Smooth muscle cell of the brain vasculature (primary cell): ENCODE measurements around the gene TBX1.

ENCODE experiments used
- DNase-seq: peaks from one replicate; pipeline ENCODE4 v3.0.0-alpha.2; 2012; ENCODE audit warnings: low read depth, low spot score

Gene TBX1

DNA sequence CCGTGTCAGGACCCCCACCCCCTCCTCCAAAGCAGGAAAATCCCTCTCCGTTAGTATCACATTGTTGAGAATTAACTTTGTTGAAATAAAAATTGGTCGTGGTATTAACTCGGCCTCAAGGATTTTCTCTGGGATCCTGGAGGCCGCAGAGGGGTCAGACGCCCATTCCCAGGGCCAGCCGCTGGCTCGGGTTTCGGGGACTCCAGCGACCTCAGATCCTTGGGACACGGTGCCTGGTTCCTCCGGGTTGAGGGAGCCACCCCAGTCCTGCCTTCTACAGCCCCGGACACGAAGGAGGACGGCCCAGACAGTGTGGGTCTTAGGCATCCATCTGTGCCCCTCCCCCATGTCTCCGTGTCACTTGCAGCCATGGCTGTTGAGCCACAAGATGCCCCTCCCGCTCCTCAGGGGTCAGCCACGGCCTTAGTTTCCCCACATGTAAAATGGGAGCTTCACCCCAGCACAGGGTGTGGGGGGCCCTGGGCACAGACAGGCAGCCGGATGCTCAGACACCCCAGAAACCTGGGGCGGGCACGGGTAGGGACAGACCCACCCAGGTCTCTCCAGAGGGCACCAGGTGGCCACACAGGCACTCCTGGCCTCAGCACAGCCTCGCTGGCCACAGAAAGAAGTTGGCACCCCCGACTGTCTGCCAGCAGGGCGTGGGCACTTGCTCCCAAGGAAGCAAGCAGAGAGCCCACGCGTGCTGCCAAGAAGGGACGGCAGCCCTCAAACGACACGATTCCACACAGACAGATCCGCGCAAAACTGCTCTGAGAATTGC, 21.7 kb upstream of the TBX1 start:
- no peak for DNase-seq

DNA sequence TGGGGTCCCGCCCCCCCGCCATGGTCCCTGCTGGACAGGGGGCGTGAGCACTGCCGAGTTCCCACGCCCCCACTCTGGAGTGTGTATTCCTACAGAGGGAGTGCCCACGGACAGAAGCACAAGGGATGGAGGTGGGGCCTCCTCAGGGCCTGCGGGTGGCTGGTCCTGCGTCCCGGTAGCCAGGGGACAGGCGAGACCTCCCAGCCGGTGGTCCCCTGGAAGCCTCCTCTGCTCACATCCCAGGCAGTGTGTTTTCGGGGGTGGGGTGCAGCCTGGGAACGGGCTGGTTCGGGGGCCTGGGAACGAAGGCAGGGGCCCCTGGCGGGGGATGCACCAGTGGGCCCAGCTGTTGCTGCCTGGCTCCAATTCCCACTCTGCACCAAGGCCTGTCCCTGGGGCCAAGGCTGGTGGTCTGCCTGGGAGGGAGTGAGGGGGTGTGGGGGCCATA, 21.1 kb upstream of the TBX1 start:
- DNase-seq = no peak

DNA sequence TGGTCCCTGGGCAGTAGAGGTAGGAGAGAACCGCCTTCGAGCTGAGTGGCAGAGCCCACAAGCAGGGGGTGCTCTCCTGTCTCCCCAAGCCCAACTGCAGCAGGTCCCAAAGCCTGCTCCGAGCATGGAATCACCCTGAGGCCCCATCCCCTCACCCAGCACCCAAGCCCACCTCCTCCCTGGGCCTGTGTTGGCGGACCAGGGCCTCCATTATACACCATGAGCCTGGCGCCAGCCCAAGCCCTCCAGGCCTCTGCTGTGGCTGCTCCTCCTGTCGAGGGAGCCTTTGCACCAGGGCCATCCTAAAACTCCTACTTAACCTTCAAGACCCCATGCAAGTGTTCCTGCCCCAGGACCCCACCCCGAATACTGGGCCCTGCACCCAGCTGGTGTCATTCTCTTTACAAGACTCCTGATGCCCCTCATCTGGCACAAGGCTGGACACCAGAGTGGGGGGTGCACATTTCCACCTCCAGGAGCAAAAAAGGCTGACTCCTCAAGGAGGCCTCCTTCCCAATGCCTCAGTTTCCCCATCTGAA, 20.6 kb upstream of the TBX1 start:
- no peak for DNase-seq

DNA sequence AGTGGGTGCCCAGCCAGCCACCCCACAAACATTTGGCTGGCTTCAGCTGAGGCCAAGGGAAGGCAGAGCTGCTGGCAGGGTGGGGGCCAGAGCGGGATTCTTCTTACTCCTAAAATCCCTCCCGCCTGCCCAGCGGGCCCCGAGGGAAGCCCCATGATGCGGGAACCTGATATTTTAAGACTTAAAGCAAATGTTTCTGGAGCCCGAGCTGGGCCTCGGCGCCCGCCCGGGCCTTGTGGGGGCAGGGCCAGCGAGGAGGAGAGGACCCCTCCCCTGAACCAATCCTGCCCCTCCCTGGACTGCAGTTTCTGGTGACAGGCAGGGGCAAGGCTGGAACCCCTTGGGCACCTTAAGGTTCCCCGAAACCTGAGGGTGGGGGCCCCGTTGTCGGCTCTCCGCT, 20.0 kb upstream of the TBX1 start:
- no peak for DNase-seq

DNA sequence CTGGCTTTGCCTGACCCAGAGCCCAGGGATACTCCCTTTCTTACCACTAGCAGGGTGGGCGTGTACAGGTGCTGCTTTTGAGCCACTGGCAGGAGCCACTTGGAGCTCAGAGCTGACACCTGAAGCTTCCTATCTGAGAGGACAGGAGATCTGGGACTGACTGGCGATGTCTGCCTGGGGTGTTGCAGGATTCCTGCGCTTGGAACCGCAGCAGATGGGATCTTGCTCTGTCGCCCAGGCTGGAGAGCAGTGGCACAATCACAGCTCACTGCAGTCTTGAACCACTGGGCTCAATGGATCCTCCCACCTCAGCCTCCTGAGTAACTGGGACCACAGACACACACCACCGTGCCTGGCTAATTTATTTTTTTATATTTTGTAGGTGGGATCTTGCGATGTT, 19.5 kb upstream of the TBX1 start:
- no peak for DNase-seq

DNA sequence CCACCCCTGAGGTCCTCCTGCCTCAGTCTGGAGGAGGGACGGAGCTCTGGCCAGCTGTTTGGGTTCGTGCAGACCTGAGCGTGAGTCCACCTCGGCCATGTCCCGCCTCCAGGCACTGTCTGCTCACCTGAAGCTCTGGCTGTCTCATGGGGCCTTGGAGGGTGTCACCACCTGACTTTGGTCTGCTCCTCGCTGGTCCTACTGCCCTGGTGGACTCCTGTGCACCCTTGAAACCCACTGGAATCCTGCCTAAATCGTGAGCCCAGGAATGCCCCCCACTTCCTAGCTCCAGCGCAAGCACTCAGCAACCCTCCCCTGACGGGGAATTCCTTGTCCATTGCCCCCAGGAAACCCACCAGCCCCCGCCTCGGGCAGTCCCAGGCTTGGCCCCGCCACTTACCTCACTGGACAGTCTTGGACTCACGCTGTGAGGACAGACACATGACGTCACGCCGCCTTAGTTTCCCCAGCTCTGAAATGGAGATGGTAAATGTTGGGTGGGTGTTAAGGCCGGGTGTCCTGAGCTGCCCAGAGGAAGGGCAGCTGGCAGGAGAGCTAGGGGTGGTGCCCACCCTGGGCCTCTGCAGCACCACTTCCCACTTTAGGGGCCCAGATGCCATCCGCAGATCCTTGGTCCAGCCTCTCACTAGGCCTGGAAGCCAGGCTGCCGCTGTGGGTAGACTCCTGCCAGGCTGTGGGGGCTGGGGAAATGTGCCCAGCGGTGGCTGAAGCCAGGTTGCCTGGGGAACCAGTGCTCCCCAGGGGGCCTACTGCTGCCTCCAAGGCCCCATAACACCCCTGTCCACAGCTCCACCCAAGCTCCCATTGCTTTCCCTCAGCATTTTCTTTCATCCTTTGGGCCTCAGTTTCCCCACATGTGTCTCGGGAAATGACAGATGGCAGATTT, 18.2 kb upstream of the TBX1 start:
- DNase-seq = no peak

DNA sequence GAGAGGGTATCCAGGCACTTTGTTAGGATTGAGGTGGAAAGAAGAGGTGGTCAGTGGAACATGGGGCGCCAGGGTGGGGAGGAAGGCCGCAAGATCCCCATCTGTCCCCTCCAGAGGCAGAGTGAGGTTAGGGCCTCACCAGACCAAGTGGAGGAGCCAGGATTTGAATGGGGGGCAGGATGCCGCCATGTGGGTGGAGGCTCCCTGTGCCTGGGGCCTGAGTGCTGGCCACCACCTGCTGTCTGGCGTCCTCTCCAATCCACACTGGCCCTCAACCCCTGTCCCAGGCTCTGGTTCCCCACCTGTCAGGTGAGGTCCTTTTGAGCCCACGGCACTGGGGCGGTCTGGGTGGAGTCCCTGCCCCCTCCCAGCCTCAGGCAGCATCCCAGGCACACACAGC, 17.5 kb upstream of the TBX1 start:
- DNase-seq = no peak

DNA sequence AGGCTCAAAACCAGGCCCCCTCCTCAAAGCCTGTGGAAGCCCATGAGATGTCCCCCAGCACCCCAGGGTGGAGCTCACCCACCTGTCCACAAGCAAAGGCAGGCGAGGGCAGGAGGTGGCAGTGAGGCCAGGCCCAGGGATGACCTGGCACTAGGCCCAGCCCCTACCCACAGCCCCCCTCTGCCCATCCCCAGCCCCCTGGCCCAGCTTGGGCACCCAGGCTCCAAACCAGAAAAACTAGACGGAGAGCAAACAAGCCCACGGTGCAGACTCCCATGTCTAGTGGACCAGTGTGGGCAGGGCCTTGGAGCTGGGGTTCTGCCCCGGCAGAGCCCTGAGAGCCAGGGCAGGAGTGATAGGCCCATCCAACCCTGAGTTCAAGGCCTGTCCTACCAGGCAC, 16.9 kb upstream of the TBX1 start:
- no peak for DNase-seq

DNA sequence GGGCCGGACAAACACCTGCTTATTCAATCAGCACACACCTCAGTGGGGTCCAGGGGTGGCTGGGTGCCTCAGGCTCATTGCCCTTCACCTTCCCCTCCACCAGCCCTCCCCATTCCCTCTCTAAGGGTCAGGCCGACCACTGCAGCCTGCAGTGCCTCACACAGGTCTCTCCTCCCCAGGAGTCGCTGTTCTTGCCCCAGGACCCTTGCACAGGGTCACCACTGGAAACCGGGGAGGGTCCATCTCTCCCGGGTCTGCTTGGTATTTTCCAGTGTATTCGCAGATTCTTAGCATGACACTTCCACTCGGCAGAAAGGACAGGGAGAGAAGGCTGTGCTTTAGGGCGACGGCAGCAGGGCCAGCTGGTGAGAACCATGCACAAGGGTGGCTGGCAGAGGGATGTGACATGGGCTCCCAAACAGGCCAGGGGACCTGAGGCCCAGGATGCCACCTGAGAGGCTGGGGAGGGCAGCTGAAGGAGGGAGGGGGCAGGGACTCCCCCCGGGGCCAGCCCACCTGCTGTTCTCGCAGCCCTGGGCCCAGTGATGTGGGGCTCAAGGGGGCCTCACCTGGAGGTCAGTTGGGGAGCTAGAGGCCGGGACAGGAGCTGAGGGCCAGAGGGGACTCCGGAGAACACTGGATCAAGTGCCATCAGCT, 16.1 kb upstream of the TBX1 start:
- DNase-seq = no peak

DNA sequence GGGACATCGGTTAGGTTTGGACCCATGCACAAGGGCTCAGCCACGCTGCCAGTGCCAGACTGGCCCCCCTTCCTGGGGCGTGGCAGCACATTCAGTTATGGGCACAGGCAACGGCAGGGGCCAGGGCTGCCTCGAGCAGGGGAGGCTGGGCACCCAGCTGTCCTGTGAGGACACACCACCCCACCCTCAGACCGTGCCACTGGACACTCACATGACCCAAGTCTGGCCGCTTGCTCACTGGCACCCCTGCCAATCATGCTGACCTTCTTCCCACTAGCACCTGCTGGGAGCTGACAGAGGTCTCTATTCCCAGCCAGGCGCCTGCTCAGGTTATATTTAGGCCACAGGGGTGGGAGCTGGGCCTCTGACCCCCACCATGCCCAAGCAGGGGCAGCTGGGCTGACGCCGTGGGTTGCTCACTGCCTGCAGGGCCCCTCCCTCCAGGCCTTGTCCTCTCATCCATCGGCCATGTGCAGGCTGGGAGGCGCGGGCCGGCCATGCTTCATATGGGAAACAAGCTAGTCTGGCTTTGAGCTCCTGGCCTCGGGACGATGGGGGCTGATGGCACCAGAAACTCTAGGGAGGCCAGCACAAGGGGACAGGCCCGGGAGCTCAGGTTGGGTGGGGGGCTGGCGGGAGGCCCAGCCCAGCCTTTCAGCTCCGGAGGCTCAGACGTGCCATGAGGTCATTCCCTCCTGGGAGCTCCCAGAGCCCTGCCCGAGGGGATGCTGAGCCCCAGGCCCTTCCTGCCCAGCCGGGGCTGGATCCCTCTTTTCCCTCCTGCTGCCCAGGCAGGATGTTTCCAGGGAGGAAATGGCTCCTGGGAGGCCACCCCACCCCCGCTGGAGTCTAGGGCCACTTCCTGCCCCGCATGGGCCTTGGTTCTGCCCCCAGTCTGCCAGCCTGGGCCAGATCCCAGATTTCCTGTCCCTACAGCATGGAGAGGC, 15.2 kb upstream of the TBX1 start:
- no peak for DNase-seq

DNA sequence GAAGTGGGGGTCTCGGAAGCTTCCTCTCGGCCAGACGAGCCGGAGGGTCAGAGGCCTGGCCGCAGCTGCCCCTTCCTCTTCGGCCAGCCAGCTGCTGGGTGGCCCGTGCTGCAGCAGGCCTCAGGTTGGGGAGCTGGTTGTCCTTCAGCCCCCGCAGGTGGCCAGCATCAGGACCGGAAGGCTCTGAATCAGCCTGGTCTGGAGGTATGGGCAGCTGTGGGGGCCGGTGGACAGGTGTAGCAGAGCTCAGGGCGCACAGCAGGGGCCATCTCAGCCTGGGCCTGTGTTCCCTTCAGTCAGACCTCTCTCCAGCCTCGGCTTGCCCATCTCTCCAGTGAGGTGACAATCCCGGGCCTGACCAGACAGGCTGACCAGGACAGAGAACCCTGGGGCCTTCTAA, 13.9 kb upstream of the TBX1 start:
- DNase-seq = no peak

DNA sequence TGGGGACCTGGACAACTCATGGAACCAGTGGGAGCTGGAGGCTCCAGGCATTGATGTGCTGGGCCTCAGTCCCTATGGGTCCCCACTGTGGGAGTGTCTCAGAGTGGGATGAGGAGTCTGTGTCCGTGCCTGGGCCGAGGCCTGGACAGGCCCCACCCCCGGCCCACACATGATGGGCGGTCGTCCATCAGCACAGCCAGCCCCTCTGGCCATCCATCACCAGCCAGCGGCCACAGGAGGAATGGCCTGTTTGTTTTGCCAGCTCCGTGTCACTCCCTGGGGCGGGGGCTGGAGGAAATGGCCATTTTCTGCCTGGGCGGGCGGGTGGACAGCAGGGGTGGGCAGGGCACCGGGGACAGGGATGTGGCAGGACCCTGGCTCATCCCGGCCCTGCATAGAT, 13.0 kb upstream of the TBX1 start:
- no peak for DNase-seq

DNA sequence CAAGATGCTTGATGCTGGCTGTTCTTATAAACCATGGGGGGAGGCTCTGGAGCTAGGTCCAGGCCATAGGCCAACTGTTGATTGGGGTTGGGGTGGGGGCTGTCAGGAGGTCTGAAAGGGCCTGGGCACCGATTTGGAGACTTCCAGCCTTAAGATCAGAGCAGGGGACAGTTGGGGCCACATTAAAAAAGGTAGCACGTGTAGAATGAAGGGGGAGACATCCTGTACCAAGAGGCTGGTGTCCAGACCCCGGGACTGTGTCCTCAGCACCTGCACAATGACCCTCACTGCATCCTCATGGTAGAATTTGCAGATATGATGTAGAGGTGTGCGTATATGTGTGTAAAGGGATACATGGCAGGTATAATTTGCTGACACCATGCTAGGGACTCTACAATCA, 12.4 kb upstream of the TBX1 start:
- DNase-seq = no peak

DNA sequence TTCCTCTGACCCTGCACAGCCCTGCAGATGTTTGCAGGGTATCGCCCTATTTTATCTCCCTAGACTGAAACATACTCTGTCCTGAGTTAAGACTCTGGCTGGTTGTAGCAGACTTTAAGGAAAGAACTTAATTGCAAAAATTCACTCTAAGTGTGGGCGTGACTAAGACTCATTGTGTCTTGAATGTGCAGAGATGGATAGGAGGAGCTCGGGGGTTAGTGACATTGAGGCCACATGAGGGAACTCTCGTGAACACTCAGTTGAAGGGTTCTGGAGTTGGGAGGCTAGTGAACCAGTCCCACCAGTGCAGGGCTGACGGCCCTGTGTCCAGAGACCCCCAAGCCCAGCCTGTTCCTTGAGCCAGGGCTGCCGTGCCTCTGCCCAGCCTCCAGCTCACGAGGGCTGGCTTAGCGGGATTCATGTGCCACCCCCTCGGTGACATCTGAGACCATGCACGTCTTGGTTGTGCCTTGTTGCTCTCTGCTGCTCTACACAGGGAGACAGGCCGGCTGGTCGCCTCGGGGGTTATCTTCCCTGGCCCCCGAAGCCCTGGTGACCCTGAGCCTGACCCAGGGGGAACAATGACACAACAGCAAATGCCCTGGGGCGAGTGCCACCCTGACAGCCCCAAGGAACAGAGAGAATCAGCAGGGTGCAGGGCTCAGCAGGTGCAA, 11.4 kb upstream of the TBX1 start:
- DNase-seq = no peak

DNA sequence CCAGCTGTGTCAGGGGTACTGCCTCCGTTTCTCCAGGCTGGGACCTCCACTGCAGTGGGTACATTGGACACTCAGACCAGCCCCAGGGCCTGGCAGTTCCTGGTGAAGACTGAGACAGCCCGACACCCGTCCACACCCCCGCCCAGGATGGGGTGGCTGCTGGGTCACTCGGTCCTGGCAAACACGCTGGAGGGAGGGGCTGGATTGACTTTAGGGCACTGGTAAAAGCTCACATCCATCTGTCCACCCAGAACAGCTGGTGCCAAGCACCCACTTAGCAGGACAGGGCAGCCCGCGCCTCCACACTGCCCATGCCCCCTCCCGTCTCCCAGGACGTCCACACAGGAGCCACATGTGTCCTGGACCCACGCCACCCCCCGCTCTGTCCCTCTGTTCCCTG, 10.7 kb upstream of the TBX1 start:
- DNase-seq = no peak

DNA sequence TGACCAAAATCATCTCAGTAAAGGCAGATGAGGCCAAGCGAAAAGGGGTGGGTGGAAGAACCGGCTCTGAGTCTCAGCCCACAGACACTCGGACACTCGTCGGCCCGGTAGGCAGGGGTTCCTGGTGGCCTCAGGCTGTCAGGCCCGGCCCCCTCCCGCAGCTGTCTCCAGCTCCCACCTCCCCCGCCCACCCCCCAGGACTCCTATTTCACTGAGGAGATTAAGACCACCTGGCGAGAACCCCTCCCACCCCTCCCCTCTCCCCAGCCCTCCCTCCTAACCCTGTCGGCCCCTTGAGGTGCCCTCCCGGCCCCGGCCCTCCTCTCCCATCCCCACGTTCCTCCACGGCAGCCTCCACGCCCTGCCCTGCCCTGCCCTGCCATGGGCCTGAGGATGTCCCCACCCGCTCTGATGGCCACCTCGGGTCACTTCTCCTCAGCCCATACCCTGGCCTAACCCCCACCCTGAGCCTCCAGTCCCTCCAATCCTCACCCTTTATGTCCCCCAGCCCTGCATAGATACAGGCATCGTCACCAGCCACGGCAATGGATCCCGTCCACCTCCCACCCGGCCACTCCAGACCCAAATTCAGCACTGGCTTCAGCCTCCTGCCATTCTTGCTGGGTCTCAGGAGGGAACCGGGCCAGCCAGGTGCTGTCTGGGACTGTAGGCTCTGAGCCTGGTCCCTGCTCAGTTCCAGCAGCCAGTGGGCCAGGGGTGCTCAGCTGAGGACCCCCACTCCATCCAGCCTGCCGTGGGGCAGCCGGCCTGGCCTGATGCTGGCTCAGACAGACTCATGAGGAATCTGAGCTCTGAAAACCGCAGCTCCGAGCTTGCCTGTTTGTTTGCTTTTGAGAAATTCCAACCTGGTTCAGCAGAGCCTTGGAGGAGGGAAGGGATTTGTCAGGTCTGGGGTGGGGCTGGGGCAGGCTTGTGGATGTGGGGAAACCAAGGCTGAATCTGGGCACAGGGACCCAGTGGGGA, 9.8 kb upstream of the TBX1 start:
- DNase-seq = no peak

DNA sequence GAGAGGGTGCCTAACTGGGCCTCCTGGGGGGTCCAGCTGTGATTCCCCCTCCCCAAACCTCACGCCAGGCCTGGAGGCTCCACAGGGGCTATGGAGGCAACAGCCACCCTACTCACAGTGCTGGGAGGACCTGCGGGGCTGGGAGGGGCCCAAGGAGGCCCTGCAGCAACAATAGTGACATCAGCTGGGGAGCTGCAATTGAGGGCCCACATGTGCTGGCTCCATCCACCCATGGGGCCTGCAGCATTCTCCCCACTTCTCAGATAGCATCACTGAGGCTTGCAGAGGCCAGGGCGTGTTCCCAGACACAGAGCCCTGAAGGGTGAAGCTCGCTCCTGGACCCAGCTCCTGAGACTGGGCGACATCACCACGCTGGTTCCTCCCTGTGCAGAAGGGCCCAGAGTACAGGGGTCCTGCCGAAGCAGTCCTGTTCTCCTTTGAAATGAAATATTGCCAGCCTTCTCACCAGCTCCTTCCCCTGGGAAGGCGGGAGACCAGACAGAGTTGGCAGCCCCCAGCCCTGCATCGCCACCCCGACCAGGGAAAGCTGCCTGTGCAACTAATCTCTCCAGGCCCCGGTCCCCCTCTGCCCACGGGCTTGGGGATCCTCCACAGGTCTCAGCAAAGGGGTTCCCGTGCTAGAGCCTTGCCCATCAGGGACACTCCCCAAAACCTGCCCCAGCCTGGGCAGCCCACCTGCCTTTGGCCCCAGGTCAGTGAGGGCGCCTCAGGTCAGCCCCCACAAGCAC, 8.9 kb upstream of the TBX1 start:
- DNase-seq = no peak

DNA sequence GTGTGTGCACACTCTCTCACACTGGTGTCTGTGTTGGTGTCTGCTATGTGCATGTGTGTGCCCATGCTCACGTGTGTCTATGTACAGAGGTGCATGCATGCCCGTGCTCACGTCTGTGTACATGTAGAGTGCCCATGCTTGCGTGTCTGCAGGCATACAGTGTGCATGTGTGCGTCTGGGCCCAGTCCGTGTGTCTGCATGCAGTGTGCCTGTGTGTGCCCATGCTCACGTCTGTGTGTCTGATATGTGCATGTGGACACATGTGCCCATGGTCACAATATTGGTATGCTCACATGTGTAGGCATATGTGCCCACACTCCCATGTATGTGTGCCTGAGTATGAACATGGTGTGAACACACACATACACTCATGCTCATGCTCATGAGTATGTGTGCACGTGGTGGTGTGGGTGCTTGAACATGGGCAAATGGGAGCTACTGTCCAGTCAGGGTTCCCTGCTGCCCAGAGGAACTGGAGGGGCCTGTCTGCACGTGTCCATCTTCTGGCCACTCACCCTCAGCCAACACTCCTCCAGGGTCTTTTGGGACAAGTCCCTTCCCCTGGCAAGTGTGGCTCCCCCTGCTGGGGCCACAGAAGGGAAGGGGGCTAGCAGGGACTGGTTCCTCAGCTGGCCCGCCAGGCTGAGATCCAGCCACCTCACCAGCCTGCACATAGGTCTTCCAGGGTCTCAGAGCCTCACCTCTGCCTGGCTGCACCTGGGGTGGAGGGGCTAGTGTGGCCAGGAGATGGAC, 7.3 kb upstream of the TBX1 start:
- no peak for DNase-seq
